ENCODE measurements around the gene LCLAT1. TPM values are rescaled to one million over a fixed set of nuclear protein-coding genes. Genes with fewer than 3 reads are reported as not detected.

The LCLAT1 gene
- polyA plus RNA-seq, 1 experiment, result 25.2 TPM

GRCh38 chr2:30414961-30415360, 32.1 kb upstream of the LCLAT1 start:
- no peak for DNase-seq (ENCODE audit: low read depth, low spot score)
- TF ChIP-seq, protein P1, sequence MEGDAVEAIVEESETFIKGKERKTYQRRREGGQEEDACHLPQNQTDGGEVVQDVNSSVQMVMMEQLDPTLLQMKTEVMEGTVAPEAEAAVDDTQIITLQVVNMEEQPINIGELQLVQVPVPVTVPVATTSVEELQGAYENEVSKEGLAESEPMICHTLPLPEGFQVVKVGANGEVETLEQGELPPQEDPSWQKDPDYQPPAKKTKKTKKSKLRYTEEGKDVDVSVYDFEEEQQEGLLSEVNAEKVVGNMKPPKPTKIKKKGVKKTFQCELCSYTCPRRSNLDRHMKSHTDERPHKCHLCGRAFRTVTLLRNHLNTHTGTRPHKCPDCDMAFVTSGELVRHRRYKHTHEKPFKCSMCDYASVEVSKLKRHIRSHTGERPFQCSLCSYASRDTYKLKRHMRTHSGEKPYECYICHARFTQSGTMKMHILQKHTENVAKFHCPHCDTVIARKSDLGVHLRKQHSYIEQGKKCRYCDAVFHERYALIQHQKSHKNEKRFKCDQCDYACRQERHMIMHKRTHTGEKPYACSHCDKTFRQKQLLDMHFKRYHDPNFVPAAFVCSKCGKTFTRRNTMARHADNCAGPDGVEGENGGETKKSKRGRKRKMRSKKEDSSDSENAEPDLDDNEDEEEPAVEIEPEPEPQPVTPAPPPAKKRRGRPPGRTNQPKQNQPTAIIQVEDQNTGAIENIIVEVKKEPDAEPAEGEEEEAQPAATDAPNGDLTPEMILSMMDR (IDR thresholded peaks at IDR 0.05; ENCODE audit: low read depth, low read length), result no peak
- no peak overlapping the region for H3K27ac ChIP-seq (ENCODE audit: low read depth, low read length)
- no peaks in the 10 kb centered on the region for H3K9me3 ChIP-seq (ENCODE audit: control insufficient read depth, insufficient read depth, low read length)
- ChIA-PET CTCF (no interaction called here), POLR2A (interaction anchor here (0.5 kb wide), 1 partner anchor 183 kb away, joined by 3 read pairs; no protein-coding TSS in a partner anchor)
- H3K27me3 ChIP-seq (ENCODE audit: control insufficient read depth, insufficient read depth, low read length), result no peaks in the 10 kb centered on the region
- no peak overlapping the region for H3K4me3 ChIP-seq (ENCODE audit: low read depth, low read length)

GRCh38 chr2:30417253-30417652, 29.8 kb upstream of the LCLAT1 start:
- CTCF ChIA-PET, result no interaction called here
- Histone ChIP-seq H3K27ac (ENCODE audit: low read depth, low read length) (peak overlapping the region; percentile 12), H3K27me3 (ENCODE audit: control insufficient read depth, insufficient read depth, low read length) (no peaks in the 10 kb centered on the region), H3K4me3 (ENCODE audit: low read depth, low read length) (no peak overlapping the region), H3K9me3 (ENCODE audit: control insufficient read depth, insufficient read depth, low read length) (no peaks in the 10 kb centered on the region)
- POLR2A ChIA-PET, result no interaction called here
- TF ChIP-seq, protein P1 (IDR thresholded peaks at IDR 0.05; ENCODE audit: low read depth, low read length), result no peak
- DNase-seq (ENCODE audit: low read depth, low spot score), result no peak

DNA sequence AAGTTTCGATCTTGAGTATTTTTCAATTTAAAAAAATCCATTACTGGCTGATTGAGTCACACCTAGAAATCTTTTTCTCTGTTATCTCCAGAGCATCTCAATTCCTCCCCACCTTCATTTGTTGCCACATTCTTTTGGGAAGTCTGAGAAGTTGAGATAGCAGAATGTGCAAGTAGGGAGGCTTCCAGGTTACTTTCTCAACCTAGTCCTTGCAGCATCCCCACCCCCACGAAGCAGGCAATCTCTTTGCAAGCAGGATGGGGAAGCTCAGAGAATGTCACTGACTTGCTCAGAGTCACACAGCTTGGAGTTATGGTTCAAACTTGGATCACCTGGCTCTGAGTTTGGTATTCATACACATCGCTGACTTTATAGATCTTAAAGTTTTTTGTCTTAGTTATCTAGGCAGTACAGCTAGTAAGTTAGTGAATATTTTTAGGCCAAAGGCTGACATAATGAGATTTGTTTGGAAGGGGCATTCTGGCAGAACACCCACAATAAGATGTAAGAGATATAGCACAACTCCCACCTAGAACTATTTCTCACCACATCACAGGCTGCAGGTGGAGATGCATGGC, 25.9 kb upstream of the LCLAT1 start:
- TF ChIP-seq, protein P1 (IDR thresholded peaks at IDR 0.05; ENCODE audit: low read depth, low read length), result no peak
- no peaks in the 10 kb centered on the region for H3K27me3 ChIP-seq (ENCODE audit: control insufficient read depth, insufficient read depth, low read length)
- ChIA-PET POLR2A (interaction anchor here (0.8 to 2.0 kb wide), 7 partner anchors 9 to 190 kb away, joined by 3 to 15 read pairs (median 6); partner anchors contain the start of gene LBH), CTCF (interaction anchor here (0.5 to 4.1 kb wide), 5 partner anchors 9 to 291 kb away, joined by 3 to 22 read pairs (median 3); no protein-coding TSS in a partner anchor)
- peak overlapping the region; percentile 92 for H3K27ac ChIP-seq (ENCODE audit: low read depth, low read length)
- no peak for DNase-seq (ENCODE audit: low read depth, low spot score)
- H3K4me3 ChIP-seq (ENCODE audit: low read depth, low read length), result peak overlapping the region; percentile 11; the same call in 1 of the 2 replicates
- no peaks in the 10 kb centered on the region for H3K9me3 ChIP-seq (ENCODE audit: control insufficient read depth, insufficient read depth, low read length)

DNA sequence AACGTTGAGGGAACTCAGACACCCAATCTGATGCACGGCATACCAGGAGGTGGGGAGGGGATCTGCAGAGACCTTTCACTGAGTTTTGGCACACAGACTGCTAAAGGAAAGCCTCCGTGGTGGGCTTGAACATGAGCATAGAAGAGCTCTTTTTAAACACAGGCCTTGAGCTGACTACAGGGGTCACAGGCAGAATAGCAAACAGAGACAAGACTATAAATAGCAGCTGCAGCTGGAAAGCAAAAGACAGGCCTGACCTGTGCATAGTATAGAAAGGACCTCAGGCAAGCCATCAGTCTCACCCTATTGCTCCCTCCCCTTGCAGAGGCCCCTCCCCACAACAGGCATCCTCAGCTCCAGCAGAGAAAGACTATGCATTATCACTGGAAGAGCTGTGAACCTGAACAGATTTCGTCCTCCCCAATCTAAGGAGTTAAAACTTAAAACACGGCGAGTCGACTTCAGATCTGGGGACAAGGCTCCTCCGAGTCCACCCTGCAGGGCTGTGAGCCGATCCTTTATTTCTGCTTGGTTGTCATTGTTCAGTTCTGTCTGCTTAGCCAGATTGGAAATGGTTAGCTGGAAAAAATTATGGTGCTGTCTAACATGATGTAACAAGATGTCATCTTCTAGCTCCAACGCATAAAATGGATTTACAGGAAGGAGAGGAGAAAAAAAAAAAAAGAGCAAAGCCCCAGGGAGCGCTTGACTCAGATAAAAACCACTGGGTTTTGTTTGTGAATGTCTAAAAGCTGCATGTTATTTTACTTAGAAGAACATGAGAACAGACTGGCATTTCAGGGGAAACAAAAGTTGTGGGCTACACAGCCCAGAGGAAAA, 25.2 kb upstream of the LCLAT1 start:
- DNase-seq (ENCODE audit: low read depth, low spot score), result no peak
- POLR2A ChIA-PET, result interaction anchor here (0.6 to 2.0 kb wide), 11 partner anchors 10 to 250 kb away, joined by 3 to 15 read pairs (median 6); partner anchors contain the start of gene LBH
- TF ChIP-seq, protein P1 (IDR thresholded peaks at IDR 0.05; ENCODE audit: low read depth, low read length), result no peak
- CTCF ChIA-PET, result interaction anchor here (0.6 to 4.1 kb wide), 9 partner anchors 10 to 1650 kb away, joined by 3 to 22 read pairs (median 3); no protein-coding TSS in a partner anchor
- Histone ChIP-seq H3K9me3 (ENCODE audit: control insufficient read depth, insufficient read depth, low read length) (no peaks in the 10 kb centered on the region), H3K27ac (ENCODE audit: low read depth, low read length) (peak overlapping the region; percentile 92), H3K4me3 (ENCODE audit: low read depth, low read length) (peak overlapping the region; percentile 23; the same call in 1 of the 2 replicates), H3K27me3 (ENCODE audit: control insufficient read depth, insufficient read depth, low read length) (no peaks in the 10 kb centered on the region)
